Measurements from ENCODE around the gene ZNF605. TPM values are rescaled to one million over a fixed set of nuclear protein-coding genes. Genes with fewer than 3 reads are reported as not detected.
"Not testable (repeated sequence)": the region's sequence is repeated elsewhere in the genome, so short reads cannot be mapped to it uniquely, and the experiment has no call there.

ZNF605 gene
- total and polyA plus RNA-seq, 2 donors (not counting 1 experiment from before 2014, with no cell fraction given): 6.0 to 21.7 TPM

- DNase-seq (peak; percentile 94), ATAC-seq (ENCODE audit: low read depth) (peak; percentile 92)
- Histone ChIP-seq H3K27ac (ENCODE audit: low read length in 2 of 2) (peak within 1 kb of the TSS; percentile 75 to 83), H3K79me2 (ENCODE audit: control insufficient read depth, insufficient read depth, low read length) (peaks cover 53% of the 10 kb centered on the region), H3K4me2 (replicated peaks; ENCODE audit: low read depth, low read length, poor library complexity, severe bottlenecking) (peak within 1 kb of the TSS; percentile 74), H4K20me1 (ENCODE audit: control insufficient read depth, insufficient read depth, low read length, poor library complexity, severe bottlenecking) (no peaks in the 10 kb centered on the region), H3K27me3 (replicated peaks in 1 of 4; ENCODE audit: control extremely low read depth in 1 of 4, control insufficient read depth in 3 of 4, insufficient read depth in 4 of 4, low read length in 3 of 4) (no peaks in the 10 kb centered on the region), H3K4me1 (ENCODE audit: control insufficient read depth in 2 of 2, insufficient read depth in 2 of 2, low read length in 2 of 2) (peaks cover 14 to 22% of the 10 kb centered on the region in 2 donors), H2AFZ (ENCODE audit: insufficient read depth, low read depth, low read length, poor library complexity, severe bottlenecking) (peak within 1 kb of the TSS; percentile 87), H3K4me3 (ENCODE audit: control extremely low read depth in 1 of 5, extremely low read depth in 1 of 5, insufficient read depth in 1 of 5, low read depth in 2 of 5, low read length in 4 of 5) (peak within 1 kb of the TSS; percentile 72 to 95 (median 89)), H3K36me3 (replicated peaks in 1 of 2; ENCODE audit: control extremely low read depth in 1 of 2, control insufficient read depth in 1 of 2, extremely low read depth in 1 of 2, insufficient read depth in 2 of 2, low read length in 1 of 2) (peaks cover 3 to 14% of the 10 kb centered on the region in 2 experiments), H3K9ac (ENCODE audit: low read length) (peak within 1 kb of the TSS; percentile 83), H3K9me3 (ENCODE audit: control extremely low read depth in 1 of 3, control insufficient read depth in 2 of 3, insufficient read depth in 1 of 3, low read length in 2 of 3) (peaks cover 0 to 18% (median 6%) of the 10 kb centered on the region in 3 donors)
- under 1% methylated on average over 75 of the region's 76 CpGs for WGBS (ENCODE audit: insufficient coverage)
- intact Hi-C loops (cut with micrococcal nuclease): loop anchor here (1.0 kb wide), 7 partner anchors 30 to 195 kb away; partner anchors contain the start of genes CHFR, ZNF10, ZNF140 and ZNF268
- no peak for TF ChIP-seq CTCF (IDR thresholded peaks at IDR 0.05)
- H3K4me3 Mint-ChIP-seq: peak within 1 kb of the TSS; percentile 95
- H3K4me1 Mint-ChIP-seq: peaks cover 27% of the 10 kb centered on the region
- no peaks in the 10 kb centered on the region for H3K27me3 Mint-ChIP-seq
- ChIA-PET POLR2A (interaction anchor here (0.9 to 1.9 kb wide), 9 partner anchors 13 to 196 kb away, joined by 3 to 13 read pairs (median 5); partner anchors contain the start of genes ZNF10, ZNF605, ZNF84 and ZNF891), CTCF (interaction anchor here (1.2 to 2.3 kb wide), 3 partner anchors 12 to 195 kb away, joined by 4 to 23 read pairs (median 4); partner anchors contain the start of genes ZNF268 and ZNF605)
- H3K27ac Mint-ChIP-seq: peak within 1 kb of the TSS; percentile 96
- peaks cover 5% of the 10 kb centered on the region for H3K9me3 Mint-ChIP-seq (ENCODE audit: insufficient read depth)
These were observed 30.1 kb upstream of the ZNF605 start, which contains the start of gene ZNF26 for GRCh38 chr12:132986001-132986884. TSS of gene ZNF26 (plus strand) at chr12:132986367. CDS start at chr12:132986841, 474 bp downstream.

GRCh38 chr12:132976870-132977269 is 20.8 kb upstream of the ZNF605 start:
- H3K36me3 ChIP-seq (replicated peaks in 1 of 2; ENCODE audit: control extremely low read depth in 1 of 2, control insufficient read depth in 1 of 2, extremely low read depth in 1 of 2, insufficient read depth in 2 of 2, low read length in 1 of 2); H3K4me2 ChIP-seq (replicated peaks; ENCODE audit: low read depth, low read length, poor library complexity, severe bottlenecking); ATAC-seq (ENCODE audit: low read depth); POLR2A ChIA-PET; intact Hi-C loops (cut with micrococcal nuclease); H3K4me1 ChIP-seq (ENCODE audit: control insufficient read depth in 2 of 2, insufficient read depth in 2 of 2, low read length in 2 of 2); H3K27ac Mint-ChIP-seq; H3K79me2 ChIP-seq (ENCODE audit: control insufficient read depth, insufficient read depth, low read length); H2AFZ ChIP-seq (ENCODE audit: insufficient read depth, low read depth, low read length, poor library complexity, severe bottlenecking); CTCF ChIA-PET; H3K27me3 ChIP-seq (replicated peaks in 1 of 4; ENCODE audit: control extremely low read depth in 1 of 4, control insufficient read depth in 3 of 4, insufficient read depth in 4 of 4, low read length in 3 of 4); H3K9ac ChIP-seq (ENCODE audit: low read length); H3K4me1 Mint-ChIP-seq; H3K27ac ChIP-seq (ENCODE audit: low read length in 2 of 2); H3K27me3 Mint-ChIP-seq; H3K4me3 ChIP-seq (ENCODE audit: control extremely low read depth in 1 of 5, extremely low read depth in 1 of 5, insufficient read depth in 1 of 5, low read depth in 2 of 5, low read length in 4 of 5); H3K4me3 Mint-ChIP-seq; H4K20me1 ChIP-seq (ENCODE audit: control insufficient read depth, insufficient read depth, low read length, poor library complexity, severe bottlenecking); H3K9me3 Mint-ChIP-seq (ENCODE audit: insufficient read depth): not testable (repeated sequence)
- WGBS (ENCODE audit: insufficient coverage): 50% methylated on average over 12 of the region's 13 CpGs
- peak; percentile 32 for DNase-seq
- TF ChIP-seq CTCF (IDR thresholded peaks at IDR 0.05): peak; percentile 15
- H3K9me3 ChIP-seq (ENCODE audit: control extremely low read depth in 1 of 3, control insufficient read depth in 2 of 3, insufficient read depth in 1 of 3, low read length in 2 of 3): peaks cover 3 to 24% (median 14%) of the 10 kb centered on the region in 3 donors

Data from B cell (primary cell).